ENCODE results near the gene KIAA0319L. TPM values are rescaled to one million over a fixed set of nuclear protein-coding genes. Genes with fewer than 3 reads are reported as not detected.

Gene KIAA0319L
- total and polyA plus RNA-seq, 11 donors = 21.0 to 108 (median 76.6) TPM

DNA sequence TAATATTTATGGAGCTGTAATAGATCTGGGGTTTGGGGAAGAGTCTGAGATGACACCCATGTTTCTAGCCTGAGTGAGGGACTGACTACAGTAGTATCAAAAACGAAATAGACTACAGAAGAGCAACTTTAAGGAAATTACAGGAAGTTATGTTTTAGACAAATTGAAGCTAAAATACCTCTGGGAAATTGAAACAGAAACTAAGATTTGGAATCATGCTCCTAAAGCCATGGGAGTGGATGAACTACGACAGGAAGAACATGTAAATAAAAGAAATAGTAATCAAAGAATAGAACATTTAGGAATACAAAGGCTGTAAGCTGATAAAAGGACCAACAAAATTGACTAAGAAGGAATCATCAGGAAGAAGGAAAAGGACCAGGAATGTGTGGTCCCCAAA, 68.9 kb downstream of the KIAA0319L start:
- ATAC-seq (peak in 1 of 4 donors; percentile 13), DNase-seq (no peak)
- Histone ChIP-seq H3K4me3 (peak overlapping the region in 6 of 12 donors; percentile 11 to 40 (median 22)), H3K27ac (peak overlapping the region in 8 of 12 donors; percentile 14 to 71 (median 35)), H3K27me3 (no peaks in the 10 kb centered on the region), H3K4me1 (peaks cover 0 to 22% (median 9%) of the 10 kb centered on the region in 12 donors), H3K9me3 (peaks cover 0 to 13% (median 0%) of the 10 kb centered on the region in 12 donors), H3K36me3 (peaks cover 0 to 10% (median 0%) of the 10 kb centered on the region in 9 donors)
- intact Hi-C loops (cut with DNase I) = no loop called here
- 28 to 44% (median 34%) methylated on average over 2 of the region's 2 CpGs for WGBS, 4 donors
- TF ChIP-seq, protein P1, sequence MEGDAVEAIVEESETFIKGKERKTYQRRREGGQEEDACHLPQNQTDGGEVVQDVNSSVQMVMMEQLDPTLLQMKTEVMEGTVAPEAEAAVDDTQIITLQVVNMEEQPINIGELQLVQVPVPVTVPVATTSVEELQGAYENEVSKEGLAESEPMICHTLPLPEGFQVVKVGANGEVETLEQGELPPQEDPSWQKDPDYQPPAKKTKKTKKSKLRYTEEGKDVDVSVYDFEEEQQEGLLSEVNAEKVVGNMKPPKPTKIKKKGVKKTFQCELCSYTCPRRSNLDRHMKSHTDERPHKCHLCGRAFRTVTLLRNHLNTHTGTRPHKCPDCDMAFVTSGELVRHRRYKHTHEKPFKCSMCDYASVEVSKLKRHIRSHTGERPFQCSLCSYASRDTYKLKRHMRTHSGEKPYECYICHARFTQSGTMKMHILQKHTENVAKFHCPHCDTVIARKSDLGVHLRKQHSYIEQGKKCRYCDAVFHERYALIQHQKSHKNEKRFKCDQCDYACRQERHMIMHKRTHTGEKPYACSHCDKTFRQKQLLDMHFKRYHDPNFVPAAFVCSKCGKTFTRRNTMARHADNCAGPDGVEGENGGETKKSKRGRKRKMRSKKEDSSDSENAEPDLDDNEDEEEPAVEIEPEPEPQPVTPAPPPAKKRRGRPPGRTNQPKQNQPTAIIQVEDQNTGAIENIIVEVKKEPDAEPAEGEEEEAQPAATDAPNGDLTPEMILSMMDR (IDR thresholded peaks at IDR 0.05) = no peak
- no peak for TF ChIP-seq POLR2A (IDR thresholded peaks at IDR 0.05)

DNA sequence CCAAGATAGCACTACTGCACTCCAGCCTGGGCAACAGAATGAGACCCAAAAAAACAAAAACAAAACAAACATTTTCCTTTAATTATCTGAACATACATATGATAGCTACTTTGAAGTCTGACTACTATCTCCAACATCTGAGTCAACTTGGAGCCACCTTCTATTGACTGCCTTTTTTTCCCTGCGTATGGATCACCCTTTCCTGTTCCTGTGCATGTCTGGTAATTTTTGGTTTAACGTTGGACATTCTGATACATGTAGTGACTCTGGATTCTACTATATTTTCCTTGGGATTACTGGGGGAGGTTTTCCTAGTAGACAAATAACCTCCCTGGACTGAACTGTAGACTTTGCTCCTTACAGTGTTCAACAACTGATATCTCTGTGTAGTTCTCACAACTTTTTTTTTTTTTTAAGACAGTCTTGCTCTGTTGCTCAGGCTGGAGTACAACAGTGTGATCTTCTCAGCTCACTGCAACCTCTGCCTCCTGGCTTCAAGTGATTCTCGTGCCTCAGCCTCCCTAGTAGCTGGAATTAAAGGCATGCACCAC, 70.3 kb downstream of the KIAA0319L start:
- intact Hi-C loops (cut with DNase I) = no loop called here
- TF ChIP-seq, protein P1 (IDR thresholded peaks at IDR 0.05) = no peak
- no peaks in the 10 kb centered on the region for H3K27me3 ChIP-seq
- H3K9me3 ChIP-seq = peaks cover 0 to 8% (median 0%) of the 10 kb centered on the region in 12 donors
- peaks cover 0 to 6% (median 0%) of the 10 kb centered on the region in 9 donors for H3K36me3 ChIP-seq
- no peak for ATAC-seq
- no peak for DNase-seq
- H3K27ac ChIP-seq = no peak overlapping the region
- WGBS, 4 donors = 96 to 97% (median 96%) methylated on average over 3 of the region's 3 CpGs
- no peak overlapping the region for H3K4me3 ChIP-seq
- H3K4me1 ChIP-seq = peaks cover 0 to 22% (median 9%) of the 10 kb centered on the region in 12 donors

DNA sequence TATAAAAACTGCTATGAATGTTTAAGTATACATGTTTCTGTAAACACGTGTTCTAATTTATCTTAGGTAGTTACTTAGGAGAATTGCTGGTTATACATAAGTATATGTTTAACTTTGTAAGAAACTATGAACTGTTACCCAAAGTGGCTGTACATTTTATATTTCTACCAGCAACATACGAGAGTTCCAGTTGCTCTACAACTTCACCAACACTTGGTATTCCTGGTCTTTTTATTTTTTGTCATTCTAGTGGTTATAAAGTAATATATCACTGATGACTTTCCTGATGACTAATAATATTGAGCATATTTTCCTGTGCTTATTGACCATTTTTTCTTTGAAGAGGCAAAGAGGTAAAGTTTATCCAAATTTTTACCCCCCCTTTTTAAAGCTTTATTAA, 76.0 kb downstream of the KIAA0319L start:
- H3K27me3 ChIP-seq = no peaks in the 10 kb centered on the region
- TF ChIP-seq, protein P1 (IDR thresholded peaks at IDR 0.05) = no peak
- no peak for TF ChIP-seq POLR2A (IDR thresholded peaks at IDR 0.05)
- ATAC-seq (no peak), DNase-seq (no peak)
- no peak overlapping the region for H3K27ac ChIP-seq
- WGBS, 4 donors = 95 to 98% (median 97%) methylated on average over 2 of the region's 2 CpGs
- H3K9me3 ChIP-seq = peaks cover 0 to 7% (median 0%) of the 10 kb centered on the region in 12 donors
- peaks cover 0 to 25% (median 15%) of the 10 kb centered on the region in 9 donors for H3K36me3 ChIP-seq
- intact Hi-C loops (cut with DNase I) = no loop called here
- H3K4me1 ChIP-seq = no peaks in the 10 kb centered on the region
- H3K4me3 ChIP-seq = no peak overlapping the region

DNA sequence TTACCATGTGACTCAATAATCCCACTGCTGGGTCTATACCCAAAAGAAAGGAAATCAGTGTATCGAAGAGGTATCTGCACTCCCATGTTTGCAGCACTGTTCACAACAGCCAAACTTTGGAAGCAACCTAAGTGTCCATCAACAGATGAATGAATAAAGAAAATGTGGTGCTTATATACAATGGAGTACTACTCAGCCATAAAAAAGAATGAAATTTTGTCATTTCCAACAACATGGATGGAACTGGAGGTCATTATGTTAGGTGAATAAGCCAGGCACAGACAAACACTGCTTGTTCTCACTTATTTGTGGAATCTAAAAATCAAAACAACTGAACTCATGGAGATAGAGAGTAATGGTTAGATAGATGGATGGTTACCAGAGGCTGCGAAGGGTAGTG, 79.3 kb downstream of the KIAA0319L start:
- ATAC-seq (no peak), DNase-seq (no peak)
- Histone ChIP-seq H3K4me3 (no peak overlapping the region), H3K27ac (no peak overlapping the region), H3K9me3 (peaks cover 0 to 7% (median 0%) of the 10 kb centered on the region in 12 donors), H3K36me3 (peaks cover 0 to 58% (median 44%) of the 10 kb centered on the region in 9 donors), H3K4me1 (no peaks in the 10 kb centered on the region), H3K27me3 (no peaks in the 10 kb centered on the region)
- TF ChIP-seq, protein P1 (IDR thresholded peaks at IDR 0.05) = no peak
- TF ChIP-seq POLR2A (IDR thresholded peaks at IDR 0.05) = no peak
- 95 to 97% (median 96%) methylated on average over 2 of the region's 2 CpGs for WGBS, 4 donors
- intact Hi-C loops (cut with DNase I) = no loop called here
